PFSK-1 (cell line): Measurements from ENCODE around the gene PDE2A.

Source experiments
- FOXP2 ChIP-seq: optimal IDR thresholded peaks from 2 replicates; pipeline ENCODE3; 2011; ENCODE audit warnings: borderline replicate concordance, control low read depth, inconsistent platforms; ENCODE audit not compliant: insufficient read depth; ENCODE audit errors: extremely low read length, extremely low read depth
- POLR2AphosphoS5 ChIP-seq: IDR thresholded peaks from 2 replicates; pipeline ENCODE4 v1.6.1; 2012; ENCODE audit warnings: low read depth, mild to moderate bottlenecking, control low read depth, low read length, moderate library complexity
- SIN3A ChIP-seq: IDR thresholded peaks from 2 replicates; pipeline ENCODE4 v1.6.1; 2012; ENCODE audit warnings: mild to moderate bottlenecking, low read length, moderate library complexity, borderline replicate concordance; ENCODE audit not compliant: insufficient read depth
- TAF1 ChIP-seq: IDR thresholded peaks from 2 replicates; pipeline ENCODE4 v1.6.1; 2012; ENCODE audit warnings: low read length, control low read depth, borderline replicate concordance; ENCODE audit not compliant: insufficient read depth
- TF ChIP-seq, protein P1 (sequence below), 2 experiments: IDR thresholded peaks; 2 replicates each; pipeline versions ENCODE4 v1.6.1 to v1.8.0; 2011 to 2012; ENCODE audit warnings: low read depth in 2 of 2, low read length in 2 of 2, control low read depth in 1 of 2, inconsistent platforms in 1 of 2, mild to moderate bottlenecking in 1 of 2, moderate library complexity in 1 of 2; ENCODE audit not compliant: insufficient read depth in 1 of 2

DNA sequence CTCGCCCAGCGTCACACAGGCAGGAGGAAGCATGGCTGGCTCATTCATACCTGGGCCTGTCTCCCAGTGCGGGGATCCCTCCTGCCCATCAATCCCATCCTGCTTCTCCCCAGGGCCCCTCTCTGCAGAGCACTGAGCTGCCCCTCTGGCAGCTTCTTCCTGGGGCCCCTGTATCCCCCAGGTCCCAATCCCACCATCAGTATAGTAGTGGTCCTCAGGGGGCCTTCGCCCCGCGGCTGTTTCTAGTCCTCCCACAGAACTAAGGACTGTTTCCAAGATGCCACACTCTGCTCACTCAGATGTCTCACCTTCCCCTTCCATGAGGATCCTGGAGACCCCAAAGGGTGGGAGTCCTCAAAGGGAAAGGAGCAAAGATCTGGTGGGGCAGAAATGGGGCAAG is 97.6 kb downstream of the PDE2A start:
- TF ChIP-seq POLR2AphosphoS5 (no peak), SIN3A (no peak), FOXP2 (no peak), TAF1 (no peak)
- TF ChIP-seq, protein P1, sequence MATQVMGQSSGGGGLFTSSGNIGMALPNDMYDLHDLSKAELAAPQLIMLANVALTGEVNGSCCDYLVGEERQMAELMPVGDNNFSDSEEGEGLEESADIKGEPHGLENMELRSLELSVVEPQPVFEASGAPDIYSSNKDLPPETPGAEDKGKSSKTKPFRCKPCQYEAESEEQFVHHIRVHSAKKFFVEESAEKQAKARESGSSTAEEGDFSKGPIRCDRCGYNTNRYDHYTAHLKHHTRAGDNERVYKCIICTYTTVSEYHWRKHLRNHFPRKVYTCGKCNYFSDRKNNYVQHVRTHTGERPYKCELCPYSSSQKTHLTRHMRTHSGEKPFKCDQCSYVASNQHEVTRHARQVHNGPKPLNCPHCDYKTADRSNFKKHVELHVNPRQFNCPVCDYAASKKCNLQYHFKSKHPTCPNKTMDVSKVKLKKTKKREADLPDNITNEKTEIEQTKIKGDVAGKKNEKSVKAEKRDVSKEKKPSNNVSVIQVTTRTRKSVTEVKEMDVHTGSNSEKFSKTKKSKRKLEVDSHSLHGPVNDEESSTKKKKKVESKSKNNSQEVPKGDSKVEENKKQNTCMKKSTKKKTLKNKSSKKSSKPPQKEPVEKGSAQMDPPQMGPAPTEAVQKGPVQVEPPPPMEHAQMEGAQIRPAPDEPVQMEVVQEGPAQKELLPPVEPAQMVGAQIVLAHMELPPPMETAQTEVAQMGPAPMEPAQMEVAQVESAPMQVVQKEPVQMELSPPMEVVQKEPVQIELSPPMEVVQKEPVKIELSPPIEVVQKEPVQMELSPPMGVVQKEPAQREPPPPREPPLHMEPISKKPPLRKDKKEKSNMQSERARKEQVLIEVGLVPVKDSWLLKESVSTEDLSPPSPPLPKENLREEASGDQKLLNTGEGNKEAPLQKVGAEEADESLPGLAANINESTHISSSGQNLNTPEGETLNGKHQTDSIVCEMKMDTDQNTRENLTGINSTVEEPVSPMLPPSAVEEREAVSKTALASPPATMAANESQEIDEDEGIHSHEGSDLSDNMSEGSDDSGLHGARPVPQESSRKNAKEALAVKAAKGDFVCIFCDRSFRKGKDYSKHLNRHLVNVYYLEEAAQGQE (IDR thresholded peaks at IDR 0.05; ENCODE audit: insufficient read depth in 1 of 2, low read depth in 2 of 2, low read length in 2 of 2), result no peak
